ENCODE measurements around the gene BRD1. TPM values are rescaled to one million over a fixed set of nuclear protein-coding genes. Genes with fewer than 3 reads are reported as not detected.

Gene BRD1
- total and polyA plus RNA-seq, 9 donors: 13.6 to 45.6 (median 35.8) TPM

DNA sequence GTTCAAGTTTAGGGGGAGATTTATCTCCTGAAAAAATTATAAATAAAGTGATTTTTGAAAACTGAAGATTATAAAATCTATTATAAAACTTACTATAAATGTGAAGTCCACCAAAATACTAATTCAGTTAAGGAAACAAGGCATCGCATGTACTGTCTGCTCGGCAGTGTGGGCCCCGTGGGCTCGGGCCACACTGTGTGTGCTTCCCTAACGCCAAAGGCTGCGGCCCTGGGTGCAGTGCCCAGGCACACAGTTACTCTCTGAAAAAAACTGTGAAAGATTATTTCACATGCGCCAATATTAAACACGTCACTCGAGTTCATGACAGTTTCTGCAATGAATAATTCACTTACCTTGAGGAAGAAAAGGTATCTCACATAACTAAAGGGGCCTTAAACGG is 39.8 kb downstream of the BRD1 start:
- Histone ChIP-seq H3K36me3 (no peaks in the 10 kb centered on the region), H3K4me1 (ENCODE audit: insufficient read depth) (peaks cover 28% of the 10 kb centered on the region), H3K27ac (no peak overlapping the region), H3K27me3 (no peaks in the 10 kb centered on the region), H3K4me3 (no peak overlapping the region), H3K9me3 (no peaks in the 10 kb centered on the region)
- TF ChIP-seq, protein P1, sequence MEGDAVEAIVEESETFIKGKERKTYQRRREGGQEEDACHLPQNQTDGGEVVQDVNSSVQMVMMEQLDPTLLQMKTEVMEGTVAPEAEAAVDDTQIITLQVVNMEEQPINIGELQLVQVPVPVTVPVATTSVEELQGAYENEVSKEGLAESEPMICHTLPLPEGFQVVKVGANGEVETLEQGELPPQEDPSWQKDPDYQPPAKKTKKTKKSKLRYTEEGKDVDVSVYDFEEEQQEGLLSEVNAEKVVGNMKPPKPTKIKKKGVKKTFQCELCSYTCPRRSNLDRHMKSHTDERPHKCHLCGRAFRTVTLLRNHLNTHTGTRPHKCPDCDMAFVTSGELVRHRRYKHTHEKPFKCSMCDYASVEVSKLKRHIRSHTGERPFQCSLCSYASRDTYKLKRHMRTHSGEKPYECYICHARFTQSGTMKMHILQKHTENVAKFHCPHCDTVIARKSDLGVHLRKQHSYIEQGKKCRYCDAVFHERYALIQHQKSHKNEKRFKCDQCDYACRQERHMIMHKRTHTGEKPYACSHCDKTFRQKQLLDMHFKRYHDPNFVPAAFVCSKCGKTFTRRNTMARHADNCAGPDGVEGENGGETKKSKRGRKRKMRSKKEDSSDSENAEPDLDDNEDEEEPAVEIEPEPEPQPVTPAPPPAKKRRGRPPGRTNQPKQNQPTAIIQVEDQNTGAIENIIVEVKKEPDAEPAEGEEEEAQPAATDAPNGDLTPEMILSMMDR (IDR thresholded peaks at IDR 0.05): no peak
- no peak for TF ChIP-seq POLR2A (IDR thresholded peaks at IDR 0.05)
- TF ChIP-seq EP300 (IDR thresholded peaks at IDR 0.05): no peak
- DNase-seq: no peak
- 89 to 92% (median 90%) methylated on average over 10 of the region's 10 CpGs for WGBS, 3 donors
- intact Hi-C loops (cut with DNase I): no loop called here

DNA sequence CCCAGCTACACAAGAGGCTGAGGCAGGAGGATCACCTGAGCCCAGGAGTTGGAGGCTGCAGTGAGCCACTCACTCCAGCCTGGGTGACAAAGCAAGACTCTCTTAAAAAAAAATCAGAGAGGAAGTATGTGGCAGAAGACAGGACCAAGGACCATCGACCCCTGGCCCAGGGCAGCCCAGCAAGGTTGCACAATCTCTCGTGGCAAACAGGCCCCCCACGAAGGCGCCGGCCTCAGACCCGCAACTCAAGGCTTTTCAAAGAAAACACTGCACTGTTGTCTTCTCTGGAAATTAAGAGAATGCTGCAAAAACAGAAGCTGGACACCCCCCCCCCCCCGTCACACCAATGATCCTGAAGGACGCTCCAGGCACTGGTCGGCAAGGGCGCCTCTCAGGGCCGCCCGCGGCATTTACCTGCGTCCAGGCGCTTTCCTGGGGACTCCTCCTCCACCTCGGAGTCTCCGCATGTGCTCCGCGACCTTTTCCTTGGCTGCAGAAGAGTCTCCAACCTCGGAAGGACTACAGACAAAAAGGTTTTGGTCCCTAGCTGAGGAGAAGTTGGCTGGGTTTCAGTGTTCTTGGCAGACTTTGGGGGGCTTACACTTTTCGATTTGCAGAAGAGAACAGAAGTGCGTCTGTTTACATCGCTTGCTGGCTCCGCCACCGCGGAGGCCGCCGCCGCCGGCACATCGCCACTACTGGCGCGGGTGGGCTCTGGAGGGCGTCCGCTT is 40.5 kb downstream of the BRD1 start:
- Histone ChIP-seq H3K27me3 (no peaks in the 10 kb centered on the region), H3K27ac (no peak overlapping the region), H3K36me3 (no peaks in the 10 kb centered on the region), H3K9me3 (no peaks in the 10 kb centered on the region), H3K4me1 (ENCODE audit: insufficient read depth) (peaks cover 23% of the 10 kb centered on the region), H3K4me3 (no peak overlapping the region)
- intact Hi-C loops (cut with DNase I): no loop called here
- DNase-seq: peak in 1 of 5 donors; percentile 31
- 88 to 90% (median 89%) methylated on average over 35 of the region's 35 CpGs for WGBS, 3 donors
- TF ChIP-seq, protein P1 (IDR thresholded peaks at IDR 0.05): no peak
- TF ChIP-seq POLR2A (IDR thresholded peaks at IDR 0.05): no peak
- no peak for TF ChIP-seq EP300 (IDR thresholded peaks at IDR 0.05)

DNA sequence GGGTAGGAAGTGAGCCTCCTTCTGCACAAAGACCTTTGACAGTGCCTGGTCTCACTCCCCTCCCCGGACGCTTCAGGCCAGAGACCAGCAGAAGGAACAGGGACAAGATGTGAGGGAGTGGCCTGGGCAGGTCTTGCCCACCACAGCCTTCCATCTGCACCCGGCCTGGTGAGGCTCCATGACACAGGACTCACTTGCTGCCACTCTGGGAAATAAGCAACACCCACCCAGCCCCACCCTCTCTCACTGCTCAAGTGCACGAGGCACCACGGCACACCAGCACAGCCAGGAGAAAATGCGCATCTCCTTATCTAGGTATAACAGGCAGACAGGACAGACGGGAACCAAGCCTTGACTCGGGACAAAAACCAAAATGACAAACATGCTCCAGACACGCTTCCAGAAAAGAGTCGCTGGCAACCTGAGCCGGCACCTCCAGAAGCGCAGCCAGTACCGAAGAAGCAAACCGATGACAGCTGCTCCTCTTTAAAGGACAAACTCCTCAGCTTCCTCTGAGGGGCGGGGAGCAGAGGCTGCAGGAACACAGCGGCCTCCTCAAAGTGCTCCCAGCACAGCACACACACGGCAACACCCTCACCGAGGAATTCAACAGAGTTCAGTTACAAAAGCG is 41.7 kb downstream of the BRD1 start:
- Histone ChIP-seq H3K27me3 (no peaks in the 10 kb centered on the region), H3K9me3 (no peaks in the 10 kb centered on the region), H3K27ac (no peak overlapping the region), H3K4me1 (ENCODE audit: insufficient read depth) (peaks cover 26% of the 10 kb centered on the region), H3K4me3 (no peak overlapping the region), H3K36me3 (no peaks in the 10 kb centered on the region)
- TF ChIP-seq EP300 (IDR thresholded peaks at IDR 0.05) (no peak), POLR2A (IDR thresholded peaks at IDR 0.05) (no peak)
- TF ChIP-seq, protein P1 (IDR thresholded peaks at IDR 0.05): no peak
- no peak for DNase-seq
- WGBS, 3 donors: 65 to 66% (median 65%) methylated on average over 19 of the region's 19 CpGs
- intact Hi-C loops (cut with DNase I): no loop called here

DNA sequence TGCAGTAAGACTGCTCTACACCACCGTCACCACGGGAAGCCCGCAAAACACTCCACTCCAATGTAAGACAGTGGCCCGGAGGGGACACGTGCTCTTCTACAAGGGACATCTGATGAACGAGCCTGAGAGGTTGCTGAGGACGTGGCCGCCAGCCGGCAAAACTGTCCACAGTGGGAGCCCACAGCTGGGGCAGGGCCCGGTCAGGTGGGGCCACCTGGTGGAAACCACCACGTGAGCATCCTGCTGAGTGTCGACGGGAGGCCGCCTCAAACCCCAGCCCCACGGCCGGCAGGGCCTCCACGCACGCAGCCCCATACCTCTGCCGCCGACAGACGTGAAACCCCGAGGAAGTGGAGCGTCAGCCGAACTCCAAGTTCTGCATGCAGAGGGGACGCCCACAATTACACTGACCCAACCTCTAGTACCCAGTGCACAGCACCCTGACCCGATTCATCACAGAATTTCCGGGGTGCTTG is 42.6 kb downstream of the BRD1 start:
- no peaks in the 10 kb centered on the region for H3K36me3 ChIP-seq
- intact Hi-C loops (cut with DNase I): no loop called here
- 88 to 92% (median 89%) methylated on average over 27 of the region's 27 CpGs for WGBS, 3 donors

More for the DNA sequence above, 42.6 kb downstream of the BRD1 start:
- peaks cover 28% of the 10 kb centered on the region for H3K4me1 ChIP-seq (ENCODE audit: insufficient read depth)
- DNase-seq: peak in 1 of 5 donors; percentile 15
- H3K4me3 ChIP-seq: no peak overlapping the region
- no peak overlapping the region for H3K27ac ChIP-seq
- H3K27me3 ChIP-seq: no peaks in the 10 kb centered on the region
- TF ChIP-seq, protein P1 (IDR thresholded peaks at IDR 0.05): no peak
- no peak for TF ChIP-seq EP300 (IDR thresholded peaks at IDR 0.05)
- no peak for TF ChIP-seq POLR2A (IDR thresholded peaks at IDR 0.05)
- no peaks in the 10 kb centered on the region for H3K9me3 ChIP-seq
